GM12878 (cell line): ENCODE measurements around the gene GTSE1. TPM values are rescaled to one million over a fixed set of nuclear protein-coding genes. Genes with fewer than 3 reads are reported as not detected.

Experiments used
- CBX5 ChIP-seq: sonication (generic); IDR thresholded peaks from 2 replicates; pipeline ENCODE4 v1.6.1; 2016; ENCODE audit warnings: low read depth, moderate library complexity, mild to moderate bottlenecking, inconsistent platforms
- E2F8 ChIP-seq: fragments of 450-650 bp; IDR thresholded peaks from 2 replicates; pipeline ENCODE4 v1.6.1; 2018; ENCODE audit warnings: mild to moderate bottlenecking, low read depth, moderate library complexity; ENCODE audit not compliant: partially characterized antibody
- ELK1 ChIP-seq: IDR thresholded peaks from 2 replicates; pipeline ENCODE4 v1.6.1; 2012; ENCODE audit warnings: low read depth, low read length, improper control_type of control experiment
- ETV6 ChIP-seq, 2 experiments: fragments of 450-650 bp in 1 of 2; IDR thresholded peaks in 1 of 2; conservative IDR thresholded peaks in 1 of 2; 2 replicates each; pipeline ENCODE4 v1.6.1; 2014; ENCODE audit warnings: antibody characterized with exemption in 1 of 2, borderline replicate concordance in 1 of 2, low read depth in 1 of 2, mild to moderate bottlenecking in 1 of 2, moderate library complexity in 1 of 2
- PKNOX1 ChIP-seq: fragments of 450-650 bp; IDR thresholded peaks from 2 replicates; pipeline ENCODE4 v1.6.1; 2016; ENCODE audit warnings: mild to moderate bottlenecking
- SPI1 ChIP-seq: IDR thresholded peaks from 2 replicates; pipeline ENCODE4 v1.6.1; 2011; ENCODE audit warnings: low read depth, mild to moderate bottlenecking, low read length, moderate library complexity, borderline replicate concordance; ENCODE audit not compliant: insufficient read depth
- SREBF1 ChIP-seq: IDR thresholded peaks from 2 replicates; pipeline ENCODE4 v1.6.1; 2012; ENCODE audit warnings: mild to moderate bottlenecking, low read length
- SREBF2 ChIP-seq: IDR thresholded peaks from 2 replicates; pipeline ENCODE4 v1.6.1; 2012; ENCODE audit warnings: mild to moderate bottlenecking, low read length
- SRF ChIP-seq, 2 experiments: IDR thresholded peaks; 2 replicates each; pipeline ENCODE4 v1.6.1; 2011; ENCODE audit warnings: low read depth in 2 of 2, low read length in 2 of 2, mild to moderate bottlenecking in 1 of 2, moderate library complexity in 1 of 2
- ZBED1 ChIP-seq: IDR thresholded peaks from 2 replicates; pipeline ENCODE4 v1.6.1; 2016; ENCODE audit warnings: borderline replicate concordance
- ZNF622 ChIP-seq: fragments of 450-650 bp; IDR thresholded peaks from 2 replicates; pipeline ENCODE4 v1.6.1; 2017; ENCODE audit warnings: mild to moderate bottlenecking, inconsistent platforms
- ZZZ3 ChIP-seq: IDR thresholded peaks from 2 replicates; pipeline ENCODE4 v1.6.1; 2011; ENCODE audit warnings: low read depth; ENCODE audit not compliant: control insufficient read depth, insufficient read length
- polyA plus RNA-seq, 11 experiments: library from polyadenylated mRNA; depleted of rRNA in 4 of 11; unstranded in 6 of 11; stranded (reverse) in 5 of 11; fragments of >200 nt; fragmentation: Nextera tagmentation in 4 of 11; fragmentation: Illumina TruSeq in 1 of 11; extraction: Ambion mirVana in 4 of 11; extraction: Trizol in 1 of 11; gene quantifications; 1 replicate in 1 of 11; 2 replicates in 10 of 11; pipeline versions ENCODE4 v1.2.1 to v1.2.3, GENCODE V29; 2011 to 2016; ENCODE audit warnings: inconsistent platforms in 2 of 11, missing spikeins in 2 of 11, low read depth in 1 of 11
- total RNA-seq, 4 experiments: library from RNA; depleted of rRNA in 3 of 4; stranded (reverse); fragments of >200 nt in 3 of 4; fragmentation: Illumina TruSeq in 1 of 4; extraction: Trizol in 1 of 4; gene quantifications; 2 replicates each; pipeline versions ENCODE4 v1.2.1 to v1.2.3, GENCODE V29; 2013 to 2021

GTSE1 gene
- total and polyA plus RNA-seq, 10 of the 15 experiments (the other 5 are each of a cell fraction or from before 2014, with no cell fraction given) = 6.6 to 46.2 (median 32.3) TPM

GRCh38 chr22:46364341-46365165, 67.9 kb downstream of the GTSE1 start (continued):
- 0 out of 2 replicates have a peak, but pooled peaks have one; percentile 11 for TF ChIP-seq PKNOX1
- no peak for TF ChIP-seq SRF (IDR thresholded peaks at IDR 0.05; ENCODE audit: low read depth in 2 of 2, low read length in 2 of 2)
- no peak for TF ChIP-seq CBX5
- no peak for TF ChIP-seq SPI1
- no peak for TF ChIP-seq E2F8
- no peak for TF ChIP-seq ETV6 (conservative IDR thresholded peaks at IDR 0.05 in 1 of 2, IDR thresholded peaks at IDR 0.05 in 1 of 2; ENCODE audit: borderline replicate concordance in 1 of 2, low read depth in 1 of 2)
- no peak for TF ChIP-seq SREBF1
- TF ChIP-seq ZZZ3 = no peak
- no peak for TF ChIP-seq SREBF2
- no peak for TF ChIP-seq ELK1
- TF ChIP-seq ZBED1 = no peak
- TF ChIP-seq ZNF622 = no peak
